GM18861 (cell line): ENCODE results near the gene KNOP1.
"Not testable (repeated sequence)": the region's sequence is repeated elsewhere in the genome, so short reads cannot be mapped to it uniquely, and the experiment has no call there.

Experiments used
- ATAC-seq: cut with Tn5 transposase; IDR thresholded peaks from one replicate; pipeline ENCODE4 v1.9.1; 2021; ENCODE audit not compliant: unreplicated experiment

KNOP1 gene

GRCh38 chr16:19688396-19689024, 29.5 kb downstream of the KNOP1 start:
- no peak for ATAC-seq

- no peak for ATAC-seq
Measured at GRCh38 chr16:19687279-19687678, 30.7 kb downstream of the KNOP1 start.

- ATAC-seq: no peak
Measured at GRCh38 chr16:19685176-19685575, 32.9 kb downstream of the KNOP1 start.

- ATAC-seq: no peak
Measured at GRCh38 chr16:19683453-19684236, 34.4 kb downstream of the KNOP1 start.

- ATAC-seq: no peak
Measured at GRCh38 chr16:19681637-19682036, 36.4 kb downstream of the KNOP1 start.

GRCh38 chr16:19680881-19681340, 37.1 kb downstream of the KNOP1 start:
- no peak for ATAC-seq

- not testable (repeated sequence) for ATAC-seq
Measured at GRCh38 chr16:19679281-19679680, 38.7 kb downstream of the KNOP1 start.

- no peak for ATAC-seq
Measured at GRCh38 chr16:19678804-19679203, 39.2 kb downstream of the KNOP1 start.

GRCh38 chr16:19677402-19677801, 40.6 kb downstream of the KNOP1 start:
- no peak for ATAC-seq

- no peak for ATAC-seq
Measured at GRCh38 chr16:19674485-19674884, 43.5 kb downstream of the KNOP1 start.

- no peak for ATAC-seq
Measured at GRCh38 chr16:19672378-19672777, 45.6 kb downstream of the KNOP1 start.

GRCh38 chr16:19666477-19666876, 51.5 kb downstream of the KNOP1 start:
- no peak for ATAC-seq

- not testable (repeated sequence) for ATAC-seq
Measured at GRCh38 chr16:19665313-19665712, 52.7 kb downstream of the KNOP1 start.

GRCh38 chr16:19664166-19664565, 53.9 kb downstream of the KNOP1 start:
- ATAC-seq: no peak

- ATAC-seq: no peak
Measured at GRCh38 chr16:19662351-19662750, 55.7 kb downstream of the KNOP1 start.

- no peak for ATAC-seq
Measured at GRCh38 chr16:19660432-19660831, 57.6 kb downstream of the KNOP1 start.

GRCh38 chr16:19659554-19659953, 58.5 kb downstream of the KNOP1 start:
- no peak for ATAC-seq

- ATAC-seq: no peak
Measured at GRCh38 chr16:19657831-19658230, 60.2 kb downstream of the KNOP1 start.

GRCh38 chr16:19655242-19655777, 62.7 kb downstream of the KNOP1 start:
- no peak for ATAC-seq

GRCh38 chr16:19654147-19654546, 63.9 kb downstream of the KNOP1 start:
- no peak for ATAC-seq
